GM04504 (cell line): ENCODE measurements around the gene FANCE.
A peak's percentile ranks its signal among the peaks of the same experiment; 100 is the strongest.

Experiments used
- DNase-seq: peaks from one replicate; pipeline ENCODE4 v3.0.0-alpha.2; 2012; ENCODE audit warnings: low read depth

The FANCE gene

GRCh38 chr6:35484921-35485392 is 32.8 kb downstream of the FANCE start:
- no peak for DNase-seq

DNA sequence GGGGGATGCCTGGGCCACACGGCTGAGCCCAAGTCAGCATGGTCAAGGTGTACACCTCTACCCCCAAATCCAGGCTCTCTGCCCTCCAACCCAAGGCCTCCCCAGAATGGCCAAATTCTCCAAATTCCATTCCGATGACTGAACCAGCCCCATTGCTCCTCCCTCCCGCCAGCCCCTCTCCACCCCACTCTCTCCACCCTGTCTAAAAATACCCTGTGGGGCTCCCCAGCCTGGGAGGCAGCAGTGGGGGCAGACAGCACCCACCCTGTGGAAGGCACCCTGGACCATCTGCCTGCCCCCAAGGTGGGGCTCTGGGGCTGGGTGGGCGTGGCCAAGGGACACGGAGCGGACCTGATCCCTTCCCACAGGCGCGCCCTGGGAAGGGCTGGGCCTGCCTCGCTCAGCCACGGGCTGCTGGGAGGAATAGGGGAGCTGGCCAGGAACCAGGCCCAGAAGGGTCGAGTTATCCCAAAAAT is 33.3 kb downstream of the FANCE start:
- no peak for DNase-seq

GRCh38 chr6:35486005-35486925 is 34.1 kb downstream of the FANCE start:
- DNase-seq = no peak

DNA sequence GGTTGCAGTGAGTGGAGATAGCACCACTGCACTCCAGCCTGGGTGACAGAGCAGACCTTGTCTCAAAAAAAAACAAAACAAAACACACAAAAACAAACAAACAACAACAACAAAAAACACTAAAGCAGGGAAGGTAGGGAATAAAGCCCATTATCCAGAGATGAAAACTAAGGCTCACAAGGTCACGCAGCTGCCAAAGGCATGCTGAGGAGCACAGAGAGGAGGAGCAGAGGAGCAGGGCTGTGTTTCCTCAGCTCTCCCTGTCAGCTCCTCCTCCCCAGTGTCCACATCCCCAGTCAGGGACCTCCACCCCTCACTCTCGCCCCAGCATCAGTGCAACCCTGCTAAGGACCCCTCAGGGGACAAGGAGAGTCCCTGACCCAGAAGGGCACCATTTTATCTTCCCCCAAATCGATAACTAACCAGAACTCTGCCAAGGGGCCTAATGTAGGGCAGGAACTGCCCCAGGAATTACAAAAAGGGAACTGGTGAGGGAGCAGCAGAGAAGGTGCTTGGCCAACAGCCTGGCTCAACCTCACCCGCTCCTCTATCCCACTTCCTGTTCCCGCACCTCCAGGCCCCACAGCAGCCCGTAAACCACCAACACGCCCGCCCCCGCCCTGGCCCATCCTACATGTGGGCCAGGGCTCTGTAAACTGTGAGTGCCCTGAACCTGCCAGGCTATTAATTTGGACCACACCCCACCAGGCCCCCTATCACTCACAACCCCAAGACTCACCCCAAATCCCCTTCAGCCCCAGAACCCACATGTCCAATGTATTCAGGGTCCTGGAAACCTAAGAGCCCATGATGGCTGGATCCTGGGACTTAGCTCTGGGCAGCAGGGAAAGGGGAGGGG is 35.7 kb downstream of the FANCE start:
- DNase-seq = no peak

DNA sequence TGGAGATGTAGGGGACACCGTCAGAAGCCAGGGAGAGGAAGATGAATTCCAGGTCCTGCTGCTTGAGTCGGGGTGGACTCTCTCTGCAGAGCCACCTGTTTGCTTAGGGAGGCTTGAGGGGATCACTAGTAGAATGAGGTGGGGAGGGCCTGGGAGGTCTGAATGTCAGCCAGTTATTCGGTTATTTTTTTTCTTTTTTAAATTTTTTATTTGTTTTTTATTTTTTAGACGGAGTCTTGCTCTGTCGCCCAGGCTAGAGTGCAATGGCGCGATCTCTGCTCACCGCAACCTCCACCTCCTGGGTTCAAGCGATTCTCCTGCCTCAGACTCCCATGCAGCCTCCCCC is 36.4 kb downstream of the FANCE start:
- DNase-seq = no peak

DNA sequence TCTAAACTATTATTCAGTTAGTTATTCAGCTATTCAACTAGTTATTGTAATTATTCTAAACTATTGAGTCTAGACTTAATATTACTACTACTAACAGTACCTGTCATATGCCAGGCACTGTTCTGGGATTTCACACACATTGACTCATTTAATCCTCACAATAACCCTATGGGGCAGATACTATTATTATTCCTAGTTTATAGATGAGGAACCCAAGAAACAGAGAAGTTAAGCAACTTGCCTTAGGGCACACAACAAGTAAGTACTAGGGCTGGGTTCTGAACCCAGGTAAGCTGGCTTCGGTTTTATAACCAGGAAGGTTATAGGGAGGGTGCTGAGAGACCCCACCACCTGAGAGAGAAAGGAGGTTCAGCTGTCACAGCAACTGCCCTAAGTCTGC is 36.9 kb downstream of the FANCE start:
- no peak for DNase-seq

GRCh38 chr6:35489995-35490791 is 38.1 kb downstream of the FANCE start:
- no peak for DNase-seq

- DNase-seq = no peak
Measured at GRCh38 chr6:35490821-35491557, 38.9 kb downstream of the FANCE start.

- DNase-seq = no peak
Measured at GRCh38 chr6:35491558-35492257, 39.6 kb downstream of the FANCE start.

GRCh38 chr6:35492258-35492973 is 40.3 kb downstream of the FANCE start:
- DNase-seq = no peak

DNA sequence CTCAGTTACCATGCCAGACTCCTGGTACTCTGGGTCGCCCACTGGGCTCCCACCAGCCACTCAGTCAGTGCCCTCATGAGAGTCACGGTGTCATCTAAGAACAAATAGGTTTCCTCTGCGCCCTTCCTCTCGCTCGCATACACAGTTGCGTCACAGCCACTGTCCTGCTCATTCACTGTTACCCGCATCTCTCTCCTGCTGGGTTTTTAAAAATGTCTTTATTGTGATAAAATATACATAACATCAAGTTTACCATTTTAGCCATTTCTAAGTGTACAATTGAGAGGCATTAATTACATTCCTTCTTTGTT is 40.8 kb downstream of the FANCE start:
- no peak for DNase-seq

GRCh38 chr6:35493307-35493983 is 41.3 kb downstream of the FANCE start:
- DNase-seq = no peak

- DNase-seq = no peak
Measured at GRCh38 chr6:35494161-35494563, 42.0 kb downstream of the FANCE start.

- DNase-seq = peak; percentile 31
Measured at GRCh38 chr6:35495258-35496035, 43.3 kb downstream of the FANCE start.

GRCh38 chr6:35496036-35496840 is 44.1 kb downstream of the FANCE start:
- no peak for DNase-seq

DNA sequence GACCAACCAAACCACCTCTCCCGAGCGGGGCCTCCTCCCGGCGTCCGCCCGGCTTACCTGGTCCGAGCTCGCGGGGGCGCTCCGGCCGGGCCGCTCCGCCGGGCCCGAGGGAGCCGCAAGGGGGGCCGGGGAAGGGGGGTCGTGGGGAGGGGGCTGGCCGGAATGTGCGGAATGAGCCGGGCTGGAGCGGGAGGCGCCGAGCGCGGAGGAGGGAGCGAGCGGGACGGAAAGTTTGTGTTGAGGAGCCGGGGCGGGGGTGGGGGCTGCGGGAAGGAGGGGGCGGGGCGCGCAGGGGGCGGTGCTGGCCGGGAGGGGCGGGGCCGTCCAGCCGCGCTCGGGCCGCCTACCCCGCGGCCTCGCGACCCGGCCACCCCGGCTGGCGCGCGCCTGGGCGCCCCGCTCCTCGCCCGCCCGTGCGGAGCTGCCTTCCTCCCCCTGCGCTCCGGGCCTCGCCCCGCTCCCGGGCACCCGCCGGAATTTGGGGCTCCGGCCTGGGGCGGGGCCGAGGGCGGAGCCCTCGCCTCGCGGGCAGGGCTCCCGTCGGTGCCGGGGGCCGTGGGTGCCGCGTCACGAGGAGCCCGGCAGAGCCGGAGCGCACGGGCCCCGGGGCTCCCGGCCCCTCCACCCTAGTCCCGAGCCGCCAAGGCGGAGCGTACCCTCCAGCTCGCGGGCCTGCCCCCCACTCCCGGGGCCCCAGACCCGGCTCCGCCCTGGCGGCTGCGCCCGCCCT is 44.9 kb downstream of the FANCE start, which contains the start of gene TEAD3:
TSS of gene TEAD3 (minus strand) at position 239 of the 730 bp plus-strand sequence.
- DNase-seq = peak; percentile 31
